ENCODE data around the gene TRAF2.

Gene TRAF2

GRCh38 chr9:136947028-136947891, 60.9 kb downstream of the TRAF2 start:
- DNase-seq (ENCODE audit: extremely low read depth in 1 of 2, low read depth in 1 of 2): no peak

- DNase-seq (ENCODE audit: extremely low read depth in 1 of 2, low read depth in 1 of 2): no peak
Observed at GRCh38 chr9:136947955-136948510, 61.7 kb downstream of the TRAF2 start.

GRCh38 chr9:136949239-136949816, 63.0 kb downstream of the TRAF2 start:
- DNase-seq (ENCODE audit: extremely low read depth in 1 of 2, low read depth in 1 of 2): no peak

GRCh38 chr9:136949817-136950655, 63.7 kb downstream of the TRAF2 start:
- DNase-seq (ENCODE audit: extremely low read depth in 1 of 2, low read depth in 1 of 2): peak; percentile 90 to 94

- no peak for DNase-seq (ENCODE audit: extremely low read depth in 1 of 2, low read depth in 1 of 2)
Observed at GRCh38 chr9:136950656-136951276, 64.5 kb downstream of the TRAF2 start.

- DNase-seq (ENCODE audit: extremely low read depth in 1 of 2, low read depth in 1 of 2): no peak
Observed at GRCh38 chr9:136951541-136952320, 65.4 kb downstream of the TRAF2 start, which contains the start of gene LCN12. TSS of gene LCN12 (plus strand) at chr9:136952273. CDS start at chr9:136952328, 55 bp downstream.

- DNase-seq (ENCODE audit: extremely low read depth in 1 of 2, low read depth in 1 of 2): no peak
Observed at GRCh38 chr9:136952321-136952850, 66.1 kb downstream of the TRAF2 start.

- DNase-seq (ENCODE audit: extremely low read depth in 1 of 2, low read depth in 1 of 2): no peak
Observed at GRCh38 chr9:136952876-136953770, 66.8 kb downstream of the TRAF2 start.

- DNase-seq (ENCODE audit: extremely low read depth in 1 of 2, low read depth in 1 of 2): no peak
Observed at GRCh38 chr9:136953771-136954269, 67.5 kb downstream of the TRAF2 start.

GRCh38 chr9:136954270-136955083, 68.2 kb downstream of the TRAF2 start:
- no peak for DNase-seq (ENCODE audit: extremely low read depth in 1 of 2, low read depth in 1 of 2)

- no peak for DNase-seq (ENCODE audit: extremely low read depth in 1 of 2, low read depth in 1 of 2)
Observed at GRCh38 chr9:136955202-136955942, 69.1 kb downstream of the TRAF2 start.

GRCh38 chr9:136955943-136956335, 69.6 kb downstream of the TRAF2 start:
- no peak for DNase-seq (ENCODE audit: extremely low read depth in 1 of 2, low read depth in 1 of 2)

- DNase-seq (ENCODE audit: extremely low read depth in 1 of 2, low read depth in 1 of 2): no peak
Observed at GRCh38 chr9:136956604-136957003, 70.3 kb downstream of the TRAF2 start.

GRCh38 chr9:136957461-136957860, 71.1 kb downstream of the TRAF2 start:
- no peak for DNase-seq (ENCODE audit: extremely low read depth in 1 of 2, low read depth in 1 of 2)

GRCh38 chr9:136957901-136958300, 71.6 kb downstream of the TRAF2 start:
- no peak for DNase-seq (ENCODE audit: extremely low read depth in 1 of 2, low read depth in 1 of 2)

- DNase-seq (ENCODE audit: extremely low read depth in 1 of 2, low read depth in 1 of 2): no peak
Observed at GRCh38 chr9:136958473-136958872, 72.2 kb downstream of the TRAF2 start.
